Measurements from ENCODE around the gene ZBTB16.

The ZBTB16 gene

DNA sequence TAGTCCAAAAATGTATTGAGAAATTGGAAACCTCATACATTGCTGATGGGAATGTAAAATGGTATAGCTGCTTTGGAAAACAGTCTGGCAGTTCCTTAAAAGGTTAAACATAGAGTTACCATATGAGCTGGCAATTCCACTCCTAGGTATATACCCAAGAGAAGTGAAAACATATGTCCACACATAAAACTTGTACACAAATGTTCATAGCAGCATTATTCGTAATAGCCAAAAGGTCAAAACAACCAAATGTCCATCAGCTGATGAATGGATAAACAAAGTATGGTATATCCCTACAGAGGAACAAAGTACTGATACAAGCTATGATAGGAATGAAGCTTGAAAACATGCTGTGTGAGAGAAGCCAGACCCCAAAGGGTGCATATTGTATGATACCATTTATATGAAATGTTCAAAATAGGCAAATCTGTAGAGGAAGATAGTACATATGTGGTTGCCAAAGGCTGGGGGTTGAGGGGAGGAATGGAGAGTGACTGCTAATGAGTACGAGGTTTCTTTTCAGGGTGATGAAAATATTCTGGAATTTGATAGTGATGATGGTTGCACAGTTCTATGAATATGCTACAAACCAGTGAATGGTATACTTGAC is 85.8 kb downstream of the ZBTB16 start:
- peaks cover 15% of the 10 kb centered on the region for H3K79me2 ChIP-seq
- H3K9me3 ChIP-seq (ENCODE audit: control insufficient read depth, low read length) = no peaks in the 10 kb centered on the region
- H3K27me3 ChIP-seq (ENCODE audit: control insufficient read depth, insufficient read depth, low read length) = no peaks in the 10 kb centered on the region
- TF ChIP-seq, protein P1, sequence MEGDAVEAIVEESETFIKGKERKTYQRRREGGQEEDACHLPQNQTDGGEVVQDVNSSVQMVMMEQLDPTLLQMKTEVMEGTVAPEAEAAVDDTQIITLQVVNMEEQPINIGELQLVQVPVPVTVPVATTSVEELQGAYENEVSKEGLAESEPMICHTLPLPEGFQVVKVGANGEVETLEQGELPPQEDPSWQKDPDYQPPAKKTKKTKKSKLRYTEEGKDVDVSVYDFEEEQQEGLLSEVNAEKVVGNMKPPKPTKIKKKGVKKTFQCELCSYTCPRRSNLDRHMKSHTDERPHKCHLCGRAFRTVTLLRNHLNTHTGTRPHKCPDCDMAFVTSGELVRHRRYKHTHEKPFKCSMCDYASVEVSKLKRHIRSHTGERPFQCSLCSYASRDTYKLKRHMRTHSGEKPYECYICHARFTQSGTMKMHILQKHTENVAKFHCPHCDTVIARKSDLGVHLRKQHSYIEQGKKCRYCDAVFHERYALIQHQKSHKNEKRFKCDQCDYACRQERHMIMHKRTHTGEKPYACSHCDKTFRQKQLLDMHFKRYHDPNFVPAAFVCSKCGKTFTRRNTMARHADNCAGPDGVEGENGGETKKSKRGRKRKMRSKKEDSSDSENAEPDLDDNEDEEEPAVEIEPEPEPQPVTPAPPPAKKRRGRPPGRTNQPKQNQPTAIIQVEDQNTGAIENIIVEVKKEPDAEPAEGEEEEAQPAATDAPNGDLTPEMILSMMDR (IDR thresholded peaks at IDR 0.05) = no peak
- H3K4me2 ChIP-seq (ENCODE audit: low read length) = no peak overlapping the region
- no peak overlapping the region for H3K4me3 ChIP-seq (ENCODE audit: low read depth, low read length)
- no peak overlapping the region for H2AFZ ChIP-seq
- no peaks in the 10 kb centered on the region for H3K36me3 ChIP-seq (ENCODE audit: control insufficient read depth, insufficient read depth, low read length)
- no peak overlapping the region for H3K9ac ChIP-seq
- no peak overlapping the region for H3K27ac ChIP-seq
- peaks cover 15% of the 10 kb centered on the region for H3K4me1 ChIP-seq

DNA sequence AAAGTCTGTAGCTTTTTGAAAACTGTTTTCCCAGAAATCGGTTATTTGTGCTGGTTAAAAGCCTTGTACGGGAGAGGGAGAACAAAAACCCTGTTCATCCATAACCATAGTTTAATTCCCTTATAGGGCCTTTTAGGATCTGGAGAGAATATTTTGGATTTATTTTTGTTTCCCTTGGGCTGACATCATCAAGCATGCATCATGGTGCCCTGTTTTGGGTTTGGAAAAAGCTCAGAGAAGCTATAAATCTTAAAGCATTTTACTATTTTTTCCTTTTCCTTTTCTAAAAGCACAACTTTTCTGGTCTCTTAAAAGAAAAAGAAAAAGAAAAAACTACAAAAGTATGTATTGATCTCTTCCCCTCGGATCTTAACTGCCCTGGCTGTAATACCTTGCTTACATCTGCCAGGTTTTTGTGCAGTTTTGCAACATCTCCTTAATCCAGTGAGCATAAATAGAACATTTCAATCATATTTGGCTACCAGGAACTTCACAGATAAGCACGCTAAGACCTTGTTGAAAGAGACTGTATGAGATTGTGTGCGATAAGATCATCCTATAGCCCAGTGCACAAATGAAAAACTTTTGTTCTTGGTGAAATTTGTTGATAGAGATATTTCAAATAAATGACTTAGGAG is 88.0 kb downstream of the ZBTB16 start:
- H3K27me3 ChIP-seq (ENCODE audit: control insufficient read depth, insufficient read depth, low read length) = no peaks in the 10 kb centered on the region
- no peak overlapping the region for H3K4me2 ChIP-seq (ENCODE audit: low read length)
- H3K4me1 ChIP-seq = peaks cover 20% of the 10 kb centered on the region
- no peak overlapping the region for H3K9ac ChIP-seq
- peaks cover 16% of the 10 kb centered on the region for H3K79me2 ChIP-seq
- H3K9me3 ChIP-seq (ENCODE audit: control insufficient read depth, low read length) = no peaks in the 10 kb centered on the region
- no peak overlapping the region for H2AFZ ChIP-seq
- H3K36me3 ChIP-seq (ENCODE audit: control insufficient read depth, insufficient read depth, low read length) = no peaks in the 10 kb centered on the region
- H3K4me3 ChIP-seq (ENCODE audit: low read depth, low read length) = no peak overlapping the region
- peak overlapping the region; percentile 17 for H3K27ac ChIP-seq
- TF ChIP-seq, protein P1 (IDR thresholded peaks at IDR 0.05) = no peak

DNA sequence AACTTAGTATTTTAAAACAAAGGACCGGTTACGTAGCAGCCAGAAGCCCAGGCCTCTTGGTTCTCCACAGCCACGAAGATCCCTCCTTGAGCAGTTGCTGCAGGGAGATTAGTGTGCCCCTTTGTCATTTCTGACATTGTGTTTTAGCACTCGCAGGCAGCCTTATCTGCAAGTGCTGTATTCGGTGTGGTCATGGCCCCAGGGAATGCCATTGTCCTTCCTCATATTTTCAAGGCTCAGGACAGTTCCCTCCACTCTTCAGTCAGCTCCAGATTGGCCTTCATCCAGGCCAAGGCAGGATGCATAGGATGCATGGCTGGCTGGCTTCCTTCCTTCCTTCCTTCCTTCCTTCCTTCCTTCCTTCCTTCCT is 88.5 kb downstream of the ZBTB16 start:
- Histone ChIP-seq H2AFZ (no peak overlapping the region), H3K4me2 (ENCODE audit: low read length) (no peak overlapping the region), H3K9me3 (ENCODE audit: control insufficient read depth, low read length) (no peaks in the 10 kb centered on the region), H3K4me1 (peaks cover 20% of the 10 kb centered on the region), H3K9ac (no peak overlapping the region), H3K27ac (no peak overlapping the region), H3K27me3 (ENCODE audit: control insufficient read depth, insufficient read depth, low read length) (no peaks in the 10 kb centered on the region), H3K36me3 (ENCODE audit: control insufficient read depth, insufficient read depth, low read length) (no peaks in the 10 kb centered on the region), H3K79me2 (peaks cover 16% of the 10 kb centered on the region), H3K4me3 (ENCODE audit: low read depth, low read length) (no peak overlapping the region)
- TF ChIP-seq, protein P1 (IDR thresholded peaks at IDR 0.05) = no peak

DNA sequence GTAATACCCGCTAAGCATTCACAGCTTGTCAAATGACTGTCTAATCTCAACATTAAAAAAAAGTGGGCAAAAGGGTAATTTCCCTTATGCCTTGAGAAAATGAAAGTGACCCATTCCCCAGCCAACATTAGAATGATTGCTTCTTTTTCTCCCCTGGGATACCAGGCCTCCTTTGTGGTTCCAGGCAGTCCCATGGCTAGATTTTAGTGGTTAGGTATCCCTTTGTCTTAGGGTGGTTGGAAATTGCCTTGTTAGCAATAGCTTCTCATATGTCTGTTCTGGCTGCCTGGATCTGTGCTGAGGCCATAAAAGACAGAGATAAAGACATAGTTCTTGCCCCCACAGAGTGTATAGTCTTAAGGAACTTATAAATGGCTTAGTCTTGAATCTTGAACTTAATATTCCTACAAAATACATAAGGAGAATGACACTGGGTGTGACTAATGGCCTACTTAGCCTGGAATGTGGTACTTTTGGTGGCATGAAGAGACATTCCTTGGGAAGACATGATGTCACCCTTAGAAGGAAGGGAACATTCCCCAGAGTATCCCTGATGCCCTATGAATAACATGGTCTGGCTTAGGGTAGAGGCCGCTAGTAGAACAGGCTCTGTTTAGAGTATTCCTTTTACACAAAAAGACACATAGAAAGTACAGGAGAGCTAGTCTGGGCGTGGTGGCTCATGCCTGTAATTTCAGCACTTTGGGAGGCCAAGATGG is 90.3 kb downstream of the ZBTB16 start:
- no peaks in the 10 kb centered on the region for H3K9me3 ChIP-seq (ENCODE audit: control insufficient read depth, low read length)

More for the DNA sequence above, 90.3 kb downstream of the ZBTB16 start:
- TF ChIP-seq, protein P1 (IDR thresholded peaks at IDR 0.05) = no peak
- Histone ChIP-seq H3K27ac (no peak overlapping the region), H3K9ac (no peak overlapping the region), H3K4me2 (ENCODE audit: low read length) (no peak overlapping the region), H3K36me3 (ENCODE audit: control insufficient read depth, insufficient read depth, low read length) (no peaks in the 10 kb centered on the region), H3K4me1 (peaks cover 23% of the 10 kb centered on the region), H3K27me3 (ENCODE audit: control insufficient read depth, insufficient read depth, low read length) (no peaks in the 10 kb centered on the region), H3K4me3 (ENCODE audit: low read depth, low read length) (no peak overlapping the region), H2AFZ (no peak overlapping the region), H3K79me2 (peaks cover 8% of the 10 kb centered on the region)

Measured in parathyroid adenoma (tissue), 2 donors.